DND-41 (cell line): ENCODE data around the gene CDC42SE2.

Experiments
- ATAC-seq: fragments of 200-7000 bp; cut with Tn5 transposase; 3 replicates; pipeline ENCODE4 v1.9.1; 2021; ENCODE audit warnings: low read depth; ENCODE audit not compliant: insufficient read depth
- DNase-seq: peaks from one replicate; pipeline ENCODE4 v3.0.0-alpha.2; 2020
- H2AFZ ChIP-seq: 2 replicates; pipeline ENCODE4 v1.6.0; 2012; ENCODE audit warnings: low read depth, low read length
- H3K27ac ChIP-seq: 2 replicates; pipeline ENCODE4 v1.5.1; 2012; ENCODE audit warnings: low read length, inconsistent platforms
- H3K27me3 ChIP-seq: fragments of 200-600 bp; sonication (generic); 2 replicates; pipeline ENCODE4 v1.6.0; 2012; ENCODE audit warnings: low read length, mild to moderate bottlenecking, inconsistent platforms; ENCODE audit not compliant: insufficient read depth, poor library complexity
- H3K36me3 ChIP-seq: 2 replicates; pipeline ENCODE4 v1.5.1; 2012; ENCODE audit warnings: low read length, inconsistent platforms; ENCODE audit not compliant: insufficient read depth
- H3K4me1 ChIP-seq: 2 replicates; pipeline ENCODE4 v1.5.1; 2012; ENCODE audit warnings: mild to moderate bottlenecking, low read length; ENCODE audit not compliant: insufficient read depth
- H3K4me2 ChIP-seq: 2 replicates; pipeline ENCODE4 v1.6.0; 2012; ENCODE audit warnings: mild to moderate bottlenecking, moderate library complexity, low read length, inconsistent platforms; ENCODE audit not compliant: insufficient read depth
- H3K4me3 ChIP-seq, 2 experiments: fragments of 200-600 bp in 1 of 2; shearing (Covaris generic) in 1 of 2; 2 replicates each; pipeline ENCODE4 v1.5.1; 2012 to 2016; ENCODE audit warnings: inconsistent platforms in 2 of 2, low read length in 2 of 2, mild to moderate bottlenecking in 2 of 2, low read depth in 1 of 2, moderate library complexity in 1 of 2
- H3K79me2 ChIP-seq: 2 replicates; pipeline ENCODE4 v1.6.0; 2012; ENCODE audit warnings: low read length, inconsistent platforms; ENCODE audit not compliant: insufficient read depth
- H3K9ac ChIP-seq: 2 replicates; pipeline ENCODE4 v1.6.0; 2012; ENCODE audit warnings: low read depth, mild to moderate bottlenecking, inconsistent platforms, low read length, moderate library complexity
- H3K9me3 ChIP-seq: 2 replicates; pipeline ENCODE4 v1.5.1; 2012; ENCODE audit warnings: low read length, moderate library complexity, mild to moderate bottlenecking, inconsistent platforms; ENCODE audit not compliant: insufficient read depth, severe bottlenecking
- H4K20me1 ChIP-seq: 2 replicates; pipeline ENCODE4 v1.6.0; 2012; ENCODE audit warnings: low read length; ENCODE audit not compliant: insufficient read depth
- CTCF ChIP-seq: IDR thresholded peaks from 2 replicates; pipeline ENCODE4 v1.5.1; 2012; ENCODE audit warnings: borderline replicate concordance, low read length, moderate library complexity, mild to moderate bottlenecking; ENCODE audit not compliant: poor library complexity, severe bottlenecking; ENCODE audit errors: extremely low read depth
- EZH2 ChIP-seq: IDR thresholded peaks from 3 replicates; pipeline ENCODE4 v1.6.1; 2012; ENCODE audit warnings: borderline replicate concordance, low read depth, mild to moderate bottlenecking, moderate library complexity, low read length, inconsistent platforms; ENCODE audit not compliant: severe bottlenecking

Gene CDC42SE2

DNA sequence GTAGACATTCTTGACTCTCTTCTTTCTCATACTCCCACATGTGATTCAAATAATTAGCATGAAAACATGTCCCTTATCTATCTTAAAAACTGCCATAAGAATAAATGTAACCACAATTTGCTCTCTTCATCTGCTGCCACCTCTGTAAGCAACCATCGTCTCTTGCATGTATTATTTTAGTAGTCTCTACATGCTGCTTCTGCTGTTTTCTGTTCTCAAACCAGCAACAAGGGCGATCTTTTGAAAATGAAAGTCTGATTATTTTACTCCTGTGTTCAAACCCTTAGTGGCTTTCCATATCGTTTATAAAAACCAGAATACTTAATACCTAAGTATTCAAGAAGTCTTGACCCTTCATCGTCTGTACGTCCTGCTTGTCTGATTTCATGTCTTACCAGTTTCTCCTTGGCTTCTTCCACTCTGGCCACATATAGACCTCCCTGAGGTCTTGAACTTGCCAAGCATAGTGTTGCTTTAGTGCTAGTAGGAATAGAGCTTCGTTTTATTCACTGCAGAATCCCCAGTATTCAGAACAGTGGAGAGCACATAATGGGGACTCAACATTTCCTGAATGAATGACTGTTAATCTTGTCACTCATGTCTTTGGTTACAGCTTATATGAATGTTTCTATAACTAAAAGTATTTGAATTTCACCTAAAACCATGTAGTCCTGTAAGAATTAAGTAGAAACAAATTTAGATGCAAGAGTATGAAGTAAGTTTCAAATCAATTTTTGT lies 10.6 kb downstream of the CDC42SE2 start:
- Histone ChIP-seq H3K36me3 (0 out of 2 replicates have a peak, but pooled peaks cover 5% of the 10 kb centered on the region), H3K9me3 (no peaks in the 10 kb centered on the region), H3K27ac (no peak overlapping the region), H3K4me1 (peaks cover 47% of the 10 kb centered on the region), H3K27me3 (no peaks in the 10 kb centered on the region), H3K4me2 (no peak overlapping the region), H4K20me1 (peaks cover 67% of the 10 kb centered on the region), H2AFZ (no peak overlapping the region), H3K79me2 (peaks cover 98% of the 10 kb centered on the region), H3K9ac (no peak overlapping the region), H3K4me3 (no peak overlapping the region)
- DNase-seq (no peak), ATAC-seq (no peak)
- no peak for TF ChIP-seq CTCF

GRCh38 chr5:131276072-131276471 lies 12.2 kb downstream of the CDC42SE2 start:
- Histone ChIP-seq H3K4me2 (no peak overlapping the region), H3K36me3 (0 out of 2 replicates have a peak, but pooled peaks cover 5% of the 10 kb centered on the region), H4K20me1 (peaks cover 65% of the 10 kb centered on the region), H3K79me2 (peaks cover 97% of the 10 kb centered on the region), H3K4me3 (no peak overlapping the region), H2AFZ (no peak overlapping the region), H3K27ac (no peak overlapping the region), H3K9me3 (no peaks in the 10 kb centered on the region), H3K27me3 (no peaks in the 10 kb centered on the region), H3K4me1 (peaks cover 51% of the 10 kb centered on the region), H3K9ac (no peak overlapping the region)
- DNase-seq = no peak
- TF ChIP-seq CTCF (no peak), EZH2 (no peak)
- ATAC-seq = no peak

- Histone ChIP-seq H3K4me1 (peaks cover 51% of the 10 kb centered on the region), H3K27ac (no peak overlapping the region), H3K36me3 (no peaks in the 10 kb centered on the region), H3K9ac (no peak overlapping the region), H2AFZ (no peak overlapping the region), H3K79me2 (peaks cover 94% of the 10 kb centered on the region), H3K4me3 (no peak overlapping the region), H3K4me2 (no peak overlapping the region), H3K9me3 (no peaks in the 10 kb centered on the region), H3K27me3 (no peaks in the 10 kb centered on the region), H4K20me1 (peaks cover 62% of the 10 kb centered on the region)
- TF ChIP-seq CTCF (no peak), EZH2 (no peak)
- DNase-seq (no peak), ATAC-seq (no peak)
Measured at GRCh38 chr5:131277447-131277846, 13.6 kb downstream of the CDC42SE2 start.
